Fibroblast of skin of back (primary cell): ENCODE results near the gene CHRDL1.
A peak's percentile ranks its signal among the peaks of the same experiment; 100 is the strongest.

ENCODE experiments used
- DNase-seq: peaks from one replicate; pipeline ENCODE4 v3.0.0-alpha.2; 2013

CHRDL1 gene

DNA sequence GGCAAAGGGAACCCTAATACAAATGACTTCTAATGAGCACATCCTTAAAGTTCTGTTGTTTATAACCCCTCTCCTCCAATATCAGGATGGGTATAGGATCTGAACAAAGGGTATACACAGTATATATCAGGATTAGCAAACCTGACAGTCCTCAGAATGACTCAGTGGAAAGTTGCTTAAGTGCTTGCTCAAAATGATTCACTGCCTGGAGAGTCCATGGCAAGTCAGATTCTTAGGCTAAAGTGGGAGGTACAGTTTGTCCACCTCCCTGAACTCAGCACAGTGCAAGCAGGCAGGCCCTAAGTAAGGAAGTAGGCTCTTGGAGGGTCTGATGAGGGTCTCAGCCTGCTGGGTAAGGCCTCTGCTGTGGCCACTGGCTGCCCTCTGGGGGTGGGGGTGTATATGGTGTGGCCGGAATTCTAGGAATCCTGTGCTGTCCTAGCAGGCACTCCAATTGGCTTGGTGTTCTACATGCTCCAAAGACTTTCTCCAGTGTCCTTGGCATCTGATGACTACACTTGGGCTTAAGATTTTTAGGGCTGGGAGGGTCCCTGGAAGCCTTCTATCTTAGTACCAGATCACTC lies 54.3 kb downstream of the CHRDL1 start:
- DNase-seq, result peak; percentile 16

- peak; percentile 49 for DNase-seq
Measured at GRCh38 chrX:110734894-110735541, 60.6 kb downstream of the CHRDL1 start.

- no peak for DNase-seq
Measured at GRCh38 chrX:110734271-110734670, 61.3 kb downstream of the CHRDL1 start.

- DNase-seq, result peak; percentile 2
Measured at GRCh38 chrX:110733166-110733565, 62.5 kb downstream of the CHRDL1 start.

GRCh38 chrX:110732266-110732665 lies 63.4 kb downstream of the CHRDL1 start:
- no peak for DNase-seq

GRCh38 chrX:110723844-110724243 lies 71.8 kb downstream of the CHRDL1 start:
- no peak for DNase-seq

GRCh38 chrX:110722135-110722534 lies 73.5 kb downstream of the CHRDL1 start:
- no peak for DNase-seq

DNA sequence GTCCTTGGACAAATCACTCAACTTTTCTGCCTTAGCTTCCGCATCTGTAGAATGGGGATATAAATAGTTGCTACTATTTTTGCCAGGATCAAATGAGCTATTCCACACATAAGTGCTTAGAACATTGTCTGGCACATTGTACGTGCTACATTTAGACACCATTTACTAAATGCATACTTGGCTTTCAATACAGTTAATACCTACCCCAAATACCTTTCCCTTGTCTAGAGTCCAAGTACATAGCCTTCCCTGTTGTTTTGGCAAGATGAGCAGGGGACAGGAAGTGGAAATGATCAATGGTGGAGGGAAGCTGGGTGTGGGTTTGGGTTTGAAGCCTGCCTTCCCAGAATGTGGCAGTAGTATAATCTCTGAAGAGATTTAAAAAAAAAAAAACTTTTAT lies 82.0 kb downstream of the CHRDL1 start:
- DNase-seq, result no peak

GRCh38 chrX:110706446-110706845 lies 89.2 kb downstream of the CHRDL1 start:
- DNase-seq, result no peak

- DNase-seq, result no peak
Measured at GRCh38 chrX:110703641-110704040, 92.0 kb downstream of the CHRDL1 start.

GRCh38 chrX:110699109-110699508 lies 96.5 kb downstream of the CHRDL1 start:
- DNase-seq, result no peak

GRCh38 chrX:110698696-110699095 lies 96.9 kb downstream of the CHRDL1 start:
- DNase-seq, result no peak

DNA sequence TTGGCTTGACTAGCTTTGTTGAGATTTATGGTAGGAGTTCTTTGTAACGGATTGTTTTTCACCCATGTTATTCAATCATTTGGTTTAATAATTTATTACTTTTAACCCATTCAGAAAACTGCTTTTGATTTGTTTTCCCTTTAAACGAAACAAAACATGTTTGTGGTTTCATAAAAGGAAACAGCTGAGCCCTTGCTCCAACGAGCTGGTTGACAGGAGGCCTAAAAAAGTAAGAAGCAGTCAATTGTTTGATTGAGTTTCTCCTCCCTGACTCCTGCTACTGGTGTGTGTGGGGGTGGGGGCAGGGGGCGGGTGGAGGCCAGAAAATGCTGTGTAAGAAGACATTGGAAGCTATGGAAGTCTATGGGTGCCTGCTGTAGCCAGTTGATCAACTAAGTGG lies 102.8 kb downstream of the CHRDL1 start:
- DNase-seq, result no peak

- DNase-seq, result no peak
Measured at GRCh38 chrX:110691446-110691845, 104.2 kb downstream of the CHRDL1 start.

DNA sequence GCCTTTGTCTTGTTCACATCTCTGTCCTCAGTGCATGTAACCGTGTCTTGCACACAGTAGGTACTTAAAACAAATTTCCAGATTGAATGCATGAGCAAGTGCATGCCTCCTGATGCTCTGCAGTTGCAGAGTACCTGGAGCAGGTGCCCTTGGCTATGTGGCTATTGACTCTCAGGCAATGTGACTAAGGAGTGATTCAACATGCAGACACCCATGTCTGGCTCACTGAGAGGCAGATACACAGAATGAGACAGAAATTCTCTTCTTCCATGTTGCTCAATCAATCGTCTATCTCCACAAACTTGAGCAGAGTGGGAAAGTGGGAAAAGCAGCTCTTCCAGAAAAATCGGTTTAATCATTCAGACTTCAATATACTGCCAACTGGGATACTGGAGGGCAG lies 111.0 kb downstream of the CHRDL1 start:
- no peak for DNase-seq

- DNase-seq, result no peak
Measured at GRCh38 chrX:110683925-110684324, 111.7 kb downstream of the CHRDL1 start.

DNA sequence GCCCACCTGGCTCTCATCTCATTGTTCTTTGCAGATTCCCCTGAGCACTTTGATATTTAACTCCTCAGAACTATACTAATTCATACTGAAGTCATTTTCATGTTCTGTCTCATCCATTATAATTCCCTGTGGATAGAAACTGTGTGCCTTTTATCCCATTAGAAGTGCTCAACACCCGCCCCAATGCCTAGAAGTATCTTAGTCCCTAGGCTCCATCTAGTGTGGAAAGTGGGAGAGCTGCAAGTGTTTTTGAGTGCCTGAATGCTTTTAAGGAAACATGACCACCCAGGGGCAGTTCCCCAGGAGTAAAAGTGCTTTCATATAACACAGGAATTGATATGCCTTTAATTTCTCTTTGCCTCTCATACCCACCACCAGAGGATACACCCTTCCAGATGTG lies 117.0 kb downstream of the CHRDL1 start:
- no peak for DNase-seq

GRCh38 chrX:110675886-110676285 lies 119.7 kb downstream of the CHRDL1 start:
- no peak for DNase-seq

GRCh38 chrX:110671068-110671803 lies 124.4 kb downstream of the CHRDL1 start:
- DNase-seq, result peak; percentile 0

- DNase-seq, result no peak
Measured at GRCh38 chrX:110669572-110669971, 126.0 kb downstream of the CHRDL1 start.

GRCh38 chrX:110667706-110668105 lies 127.9 kb downstream of the CHRDL1 start:
- DNase-seq, result no peak

GRCh38 chrX:110665223-110666002 lies 130.2 kb downstream of the CHRDL1 start:
- DNase-seq, result peak; percentile 32

- DNase-seq, result no peak
Measured at GRCh38 chrX:110657073-110657472, 138.5 kb downstream of the CHRDL1 start.
